Measurements from ENCODE around the gene HS6ST3.

The HS6ST3 gene

GRCh38 chr13:96858133-96858826, 768.4 kb downstream of the HS6ST3 start:
- no peak for DNase-seq

- DNase-seq = no peak
Observed at GRCh38 chr13:96860882-96861281, 771.0 kb downstream of the HS6ST3 start.

DNA sequence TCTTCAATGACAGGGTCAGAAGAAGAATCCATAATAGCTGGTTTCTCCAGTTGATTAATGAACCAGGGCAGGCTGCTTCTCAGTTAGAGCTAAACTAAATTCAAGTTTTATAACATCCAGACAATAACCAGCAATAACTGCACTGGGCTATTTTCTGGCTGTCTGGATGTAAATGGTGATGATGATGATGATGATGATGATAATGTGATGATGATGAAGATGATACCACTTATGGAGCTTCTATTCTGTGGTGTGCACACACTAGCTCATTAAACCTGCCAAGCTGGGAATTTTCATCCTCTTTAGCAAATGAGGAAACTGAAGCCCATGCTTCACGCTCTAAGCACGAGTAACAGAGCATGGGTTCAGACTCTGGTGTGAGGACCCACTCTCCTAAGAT, 772.2 kb downstream of the HS6ST3 start:
- no peak for DNase-seq

- no peak for DNase-seq
Observed at GRCh38 chr13:96862999-96863398, 773.1 kb downstream of the HS6ST3 start.

GRCh38 chr13:96871469-96871868, 781.6 kb downstream of the HS6ST3 start:
- DNase-seq = no peak

GRCh38 chr13:96880419-96880818, 790.5 kb downstream of the HS6ST3 start:
- no peak for DNase-seq

All from NCI-H1694 (cell line).